ENCODE results near the gene HSD17B10.
"Not testable (repeated sequence)": the region's sequence is repeated elsewhere in the genome, so short reads cannot be mapped to it uniquely, and the experiment has no call there.

DNA sequence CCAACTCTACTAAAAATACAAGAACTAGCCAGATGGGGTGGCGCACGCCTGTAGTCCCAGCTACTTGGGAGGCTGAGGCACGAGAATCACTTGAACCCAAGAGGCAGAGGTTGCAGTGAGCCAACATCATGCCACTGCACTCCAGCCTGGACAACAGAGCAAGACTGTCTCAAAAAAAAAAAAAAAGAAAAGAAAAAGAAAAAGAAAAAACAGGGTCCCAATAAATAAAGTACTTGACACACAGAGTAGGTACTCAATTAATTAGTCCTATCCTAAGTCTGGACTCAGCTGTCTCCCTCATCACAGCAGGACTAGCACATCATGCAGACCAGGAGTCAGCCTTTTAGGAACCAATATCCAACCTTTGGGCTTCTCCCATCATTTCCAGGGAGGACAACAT lies 13.8 kb downstream of the HSD17B10 start:
- TF ChIP-seq CTCF, POLR2A (IDR thresholded peaks at IDR 0.05): not testable (repeated sequence)

Data from uterus (tissue), 2 donors.